SHP77 (cell line): ENCODE measurements around the gene TTLL5.
A peak's percentile ranks its signal among the peaks of the same experiment; 100 is the strongest.

Experiments used
- DNase-seq, 2 experiments: peaks; one replicate each; lab custom pipeline; 2025; lab: John Stamatoyannopoulos, UW

Gene TTLL5

DNA sequence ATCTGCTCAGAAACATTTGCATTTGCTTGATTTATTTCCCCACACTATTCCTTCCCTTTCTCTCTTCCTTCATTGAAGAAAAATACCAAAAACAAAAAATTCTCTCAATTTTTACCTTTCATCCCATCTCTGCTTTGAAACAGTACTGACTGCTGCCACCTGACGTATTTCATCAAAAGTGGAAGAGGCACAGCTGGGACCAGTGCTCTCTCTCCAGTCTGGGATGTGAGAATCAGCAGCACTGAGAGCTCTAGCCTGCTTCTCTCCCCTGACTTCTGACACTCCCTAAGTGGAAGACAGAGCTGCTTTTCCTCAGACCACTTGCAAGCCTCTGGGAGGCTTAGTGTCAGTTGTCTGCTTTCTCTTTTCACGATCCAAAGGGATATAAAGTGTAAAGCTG lies 36.9 kb downstream of the TTLL5 start:
- no peak for DNase-seq

DNA sequence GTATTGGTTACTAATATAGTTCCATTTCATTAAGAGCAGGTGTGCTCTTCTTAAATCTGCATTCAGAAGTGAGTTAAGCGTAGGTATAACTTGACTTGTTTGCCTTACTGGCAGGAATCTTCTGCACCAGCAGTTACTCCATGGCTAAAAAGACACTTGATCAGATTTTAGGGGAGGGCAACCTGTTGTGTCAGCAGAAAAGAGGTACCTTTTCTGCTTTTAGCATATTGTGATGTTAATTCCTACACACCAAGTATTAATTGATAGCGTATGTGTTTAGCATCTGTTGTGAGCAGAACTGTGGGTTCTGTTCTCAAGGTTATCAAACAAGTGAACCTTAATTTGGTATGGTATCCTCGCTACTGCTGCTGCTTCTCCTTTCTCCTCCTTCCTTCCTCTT lies 38.3 kb downstream of the TTLL5 start:
- DNase-seq, result no peak

DNA sequence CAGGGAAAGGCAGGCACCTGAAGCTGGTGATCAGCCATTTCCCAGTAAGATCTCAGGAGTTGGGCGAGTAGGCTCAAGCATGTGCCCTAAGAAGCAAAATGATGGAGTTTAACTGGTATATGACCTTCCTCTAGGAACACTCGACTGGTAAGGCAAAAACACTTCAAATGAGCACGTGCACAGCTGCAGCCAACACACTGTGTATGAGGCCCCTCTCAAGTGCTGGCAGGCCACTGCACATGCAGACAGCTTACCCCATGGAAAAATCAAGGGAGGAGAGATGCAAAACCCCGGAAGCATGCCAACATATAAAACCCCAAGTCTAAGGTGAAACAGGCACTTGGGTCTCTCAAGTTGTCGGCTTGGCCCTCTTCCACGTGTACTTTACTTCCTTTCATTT lies 39.2 kb downstream of the TTLL5 start:
- no peak for DNase-seq

DNA sequence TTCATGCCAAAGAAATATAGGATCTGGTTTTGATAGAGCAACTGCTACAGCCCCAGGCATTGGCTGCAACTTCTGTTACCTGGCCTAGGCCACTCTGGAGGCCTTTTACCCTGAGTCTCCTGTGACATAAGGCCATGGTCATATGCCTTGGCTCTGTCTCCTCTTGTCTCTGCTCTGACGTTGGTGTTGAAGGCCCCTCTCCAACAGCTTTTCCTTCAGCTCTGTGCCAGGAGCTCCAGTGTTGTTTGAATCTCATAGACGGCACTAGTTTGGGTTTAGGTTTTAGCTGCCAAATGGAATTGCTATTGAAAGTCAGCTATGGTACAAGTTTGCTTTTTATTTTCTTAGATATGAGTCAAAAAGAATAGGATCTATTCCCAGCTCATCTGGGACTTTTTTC lies 41.1 kb downstream of the TTLL5 start:
- no peak for DNase-seq

DNA sequence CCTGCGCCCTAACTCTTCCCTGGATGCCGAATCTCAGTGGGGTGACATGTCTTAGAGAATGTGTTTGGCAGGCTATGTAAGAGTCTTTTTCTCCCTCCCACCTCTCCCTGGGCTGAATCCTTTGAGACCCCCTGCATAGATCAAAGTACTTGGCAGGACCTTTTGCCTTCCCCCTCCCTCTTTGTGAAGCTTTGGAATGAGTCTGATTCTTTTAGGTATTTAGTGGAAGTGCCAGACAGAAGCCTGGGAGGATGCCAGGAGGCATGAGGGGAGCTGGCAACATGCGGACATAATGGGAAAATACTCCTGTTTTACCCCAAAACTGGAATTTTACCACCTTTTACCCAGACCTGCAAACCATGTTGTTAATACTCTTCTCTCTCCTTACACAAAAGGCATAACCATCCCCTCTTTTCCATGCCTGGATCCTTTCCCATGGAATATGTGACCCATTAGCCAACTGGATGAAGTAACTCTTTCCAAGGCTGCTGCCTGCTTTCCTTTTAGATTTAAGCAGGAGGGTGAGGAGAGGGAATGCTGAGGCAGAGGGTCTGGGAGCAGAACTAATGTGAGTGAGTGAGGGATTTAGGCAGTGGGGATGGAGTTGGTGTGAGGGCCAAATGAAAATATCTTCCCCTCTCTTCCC lies 41.7 kb downstream of the TTLL5 start:
- DNase-seq, result no peak

DNA sequence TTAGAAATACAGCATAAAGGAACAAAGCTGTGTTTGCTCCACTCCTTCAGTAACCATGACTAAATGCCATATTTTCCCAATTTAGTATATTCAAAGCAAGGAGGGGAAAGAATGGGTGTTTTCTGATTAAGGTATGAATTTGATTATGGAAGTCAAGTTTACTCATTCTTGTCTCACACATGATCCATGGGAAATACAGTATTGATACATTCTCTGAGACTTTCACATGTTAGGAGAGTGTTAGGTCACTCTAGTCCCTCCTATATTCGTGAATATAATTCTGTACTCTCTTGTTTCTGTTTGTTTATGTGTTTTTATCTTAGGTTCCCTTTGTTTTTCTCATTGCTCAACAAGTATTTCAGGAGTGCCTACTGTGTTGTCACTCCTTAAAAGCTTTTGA lies 42.4 kb downstream of the TTLL5 start:
- no peak for DNase-seq

DNA sequence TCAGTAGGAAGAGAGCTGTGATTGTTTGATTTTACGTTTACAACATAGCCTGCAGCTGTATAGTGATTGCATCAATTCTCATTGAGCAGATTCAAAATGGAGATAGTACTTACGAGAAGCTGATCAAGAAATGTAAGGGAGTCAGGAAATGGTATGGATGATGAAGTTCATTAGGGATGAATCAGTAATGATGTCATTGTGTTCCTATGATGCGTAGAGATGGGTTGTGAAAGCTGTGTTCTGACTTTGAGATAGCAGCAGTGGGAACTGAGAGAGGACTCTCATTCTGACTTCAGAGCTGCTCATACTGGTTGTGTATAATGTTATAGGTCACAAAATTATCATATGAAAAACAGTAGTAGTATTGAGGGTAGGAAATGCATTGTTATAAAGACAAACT lies 44.0 kb downstream of the TTLL5 start:
- no peak for DNase-seq

DNA sequence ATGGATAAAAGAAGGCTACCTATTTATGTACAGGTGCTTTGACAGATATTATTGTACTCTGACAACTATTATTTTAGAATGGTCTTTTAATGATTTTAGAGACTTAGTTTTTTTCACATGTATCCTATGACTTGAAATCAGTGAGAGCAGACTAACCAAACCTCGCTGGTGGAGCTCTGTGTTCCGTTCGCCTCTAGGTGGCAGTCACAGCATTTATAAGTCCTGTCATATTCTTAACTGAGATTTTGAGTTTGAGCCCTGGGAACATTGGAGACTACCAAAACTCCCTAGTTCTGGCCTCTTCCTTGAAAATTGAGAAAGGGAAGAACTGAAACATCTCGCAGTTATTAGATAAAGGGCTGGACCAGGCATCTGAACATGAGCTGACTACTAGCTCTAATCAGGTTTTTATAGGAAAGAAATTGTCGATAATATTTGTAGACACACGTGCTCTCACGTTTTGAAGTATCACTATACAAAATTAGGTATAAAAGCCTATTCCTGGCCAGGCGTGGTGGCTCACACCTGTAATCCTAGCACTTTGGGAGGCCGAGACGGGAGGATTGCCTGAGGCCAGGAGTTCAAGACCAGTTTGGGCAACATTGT lies 48.3 kb downstream of the TTLL5 start:
- DNase-seq, result peak; percentile 40 to 76

DNA sequence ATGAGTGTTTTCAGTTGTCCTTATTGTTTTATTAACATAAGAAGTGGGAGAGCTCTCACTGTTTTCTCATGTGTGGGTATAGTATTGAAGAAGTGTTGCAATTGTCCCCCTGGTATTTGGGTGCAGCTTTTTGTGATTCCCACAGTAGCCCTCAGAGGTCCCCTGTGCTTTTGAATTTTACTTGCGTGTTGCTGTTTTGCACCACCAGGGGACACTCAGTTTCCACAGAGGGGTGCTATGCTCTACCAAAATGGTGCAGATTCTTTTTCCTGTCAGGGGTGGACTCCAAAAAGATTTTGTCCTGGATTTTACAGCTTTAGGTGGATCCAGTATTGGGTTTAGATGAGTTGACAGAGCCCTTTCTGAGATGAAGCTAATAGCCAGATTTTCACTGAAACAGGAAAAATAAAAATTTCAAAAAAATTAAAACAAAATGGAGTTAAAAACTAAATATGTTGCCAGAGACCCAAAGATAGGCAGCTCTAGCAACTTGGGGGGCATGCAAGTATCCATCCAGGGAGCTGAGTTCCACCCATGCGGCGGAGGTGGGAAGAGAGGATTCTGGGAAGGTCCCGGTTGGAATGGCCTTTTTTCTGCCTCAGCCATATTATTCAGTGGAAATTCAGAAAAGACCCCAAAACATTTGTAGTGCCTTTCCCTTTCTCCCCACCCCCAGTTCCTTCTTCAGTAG lies 50.2 kb downstream of the TTLL5 start:
- peak; percentile 5 to 21 for DNase-seq

DNA sequence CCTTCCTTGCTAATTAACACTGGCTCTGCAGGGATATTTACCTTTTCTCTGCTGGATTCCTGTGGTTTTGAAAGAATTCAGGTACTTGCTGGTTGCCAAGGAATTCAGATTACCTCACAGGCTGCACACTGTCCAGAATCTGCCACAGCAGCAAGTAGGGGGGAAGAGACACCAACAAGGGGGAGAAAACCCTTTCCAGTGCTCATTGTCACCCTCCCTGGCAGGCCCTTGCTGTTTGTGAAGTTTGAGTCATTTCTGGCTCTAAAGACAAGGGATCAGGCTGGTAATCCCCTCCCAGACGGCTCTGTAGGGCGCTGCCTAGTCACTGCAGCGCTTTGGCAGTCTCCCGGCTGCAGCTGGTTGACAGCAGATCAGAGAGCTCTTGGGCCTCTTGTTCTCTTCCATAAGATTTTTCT lies 50.8 kb downstream of the TTLL5 start:
- DNase-seq, result no peak

DNA sequence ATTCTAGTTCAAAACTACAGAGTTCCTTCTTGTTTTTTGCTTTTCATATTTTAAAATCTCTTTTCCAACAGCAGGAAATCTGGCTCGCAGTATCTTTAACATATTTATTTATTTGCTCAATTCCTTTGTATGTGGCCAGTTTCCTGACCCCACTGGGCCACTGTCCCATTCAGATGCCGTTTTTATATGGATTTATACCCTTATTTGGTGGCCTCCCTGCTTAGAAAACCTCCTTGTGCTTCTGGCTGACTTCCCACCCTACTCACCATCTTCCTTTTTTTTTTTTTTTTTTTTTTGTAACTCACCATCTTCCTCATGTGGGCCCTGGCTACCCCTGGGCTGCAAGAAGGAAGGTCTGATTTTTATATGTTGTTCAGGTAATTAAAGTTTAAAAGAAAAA lies 53.9 kb downstream of the TTLL5 start:
- DNase-seq, result no peak

DNA sequence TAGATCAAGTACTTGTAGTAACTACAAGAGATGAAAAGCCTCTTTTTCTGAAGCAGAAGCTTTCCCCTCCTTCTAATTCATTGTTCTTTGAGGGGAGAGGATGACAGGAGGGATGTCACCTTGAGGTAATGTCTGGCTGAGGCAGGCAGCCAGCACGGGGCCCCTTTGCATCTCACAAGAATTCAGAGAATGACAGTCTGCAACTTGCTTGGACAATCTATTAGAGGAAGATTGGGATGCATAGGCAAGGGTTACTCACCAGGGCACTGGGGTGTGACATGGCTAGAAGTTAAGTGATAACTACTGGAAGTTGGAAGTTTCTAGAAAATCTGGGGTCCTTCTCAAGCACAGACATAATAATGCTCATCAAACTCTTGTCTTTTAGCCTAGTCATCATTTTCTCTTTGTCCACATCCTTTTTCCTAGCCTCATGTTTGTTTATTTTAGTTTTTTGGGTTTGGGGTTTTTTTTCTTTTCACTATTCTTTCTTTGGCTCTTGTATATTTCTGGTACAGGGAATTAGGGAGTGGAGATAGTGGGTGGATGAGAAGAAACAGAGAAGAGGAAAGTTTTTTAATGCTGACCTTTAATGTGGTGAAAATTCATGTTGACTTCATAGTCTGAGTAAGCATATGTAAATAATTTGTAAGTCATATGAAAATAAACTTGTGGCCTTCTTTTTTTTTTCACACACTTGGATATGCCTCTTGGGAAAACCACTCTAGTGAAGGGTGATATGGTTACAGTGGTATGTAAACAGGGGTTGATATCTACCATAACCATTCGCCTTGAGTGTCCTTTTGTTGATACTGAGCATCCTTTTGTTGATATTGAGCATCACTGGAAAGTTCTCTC lies 55.1 kb downstream of the TTLL5 start:
- DNase-seq, result no peak

DNA sequence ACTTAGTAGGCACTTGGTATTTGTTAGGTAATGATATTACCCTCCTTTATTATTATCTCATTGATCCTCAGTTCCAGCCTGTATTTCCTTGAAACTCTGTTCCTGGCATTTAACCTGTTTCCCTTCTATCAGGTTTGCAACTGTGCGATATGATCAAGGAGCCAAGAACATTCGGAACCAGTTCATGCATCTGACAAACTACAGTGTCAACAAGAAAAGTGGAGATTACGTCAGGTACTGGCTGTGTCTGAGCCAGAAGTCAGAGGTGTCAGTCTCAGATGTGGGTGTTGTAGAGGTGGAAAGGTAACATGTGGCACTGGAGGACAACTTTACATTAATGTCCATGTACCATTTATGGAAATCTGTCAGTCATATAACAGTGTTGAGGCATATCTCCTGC lies 56.7 kb downstream of the TTLL5 start:
- DNase-seq, result no peak

DNA sequence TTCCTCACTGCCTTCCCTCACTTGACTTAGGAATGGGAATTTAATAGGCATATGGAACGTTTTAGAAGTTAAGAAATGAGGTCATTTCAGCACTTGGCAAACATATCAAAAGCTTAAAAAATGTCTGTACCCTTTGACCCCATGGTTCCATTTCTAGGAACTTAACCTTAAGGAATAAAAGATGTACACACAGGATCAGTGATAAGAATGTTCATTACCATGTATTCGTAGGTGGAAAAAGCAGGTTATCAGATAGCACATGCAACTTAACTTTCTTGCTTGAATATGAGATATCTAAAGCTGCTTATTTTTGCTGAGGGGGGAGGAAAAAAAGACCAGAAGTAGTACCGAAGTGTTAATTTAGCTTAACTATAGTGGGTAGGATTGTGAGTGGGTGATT lies 57.2 kb downstream of the TTLL5 start:
- no peak for DNase-seq

DNA sequence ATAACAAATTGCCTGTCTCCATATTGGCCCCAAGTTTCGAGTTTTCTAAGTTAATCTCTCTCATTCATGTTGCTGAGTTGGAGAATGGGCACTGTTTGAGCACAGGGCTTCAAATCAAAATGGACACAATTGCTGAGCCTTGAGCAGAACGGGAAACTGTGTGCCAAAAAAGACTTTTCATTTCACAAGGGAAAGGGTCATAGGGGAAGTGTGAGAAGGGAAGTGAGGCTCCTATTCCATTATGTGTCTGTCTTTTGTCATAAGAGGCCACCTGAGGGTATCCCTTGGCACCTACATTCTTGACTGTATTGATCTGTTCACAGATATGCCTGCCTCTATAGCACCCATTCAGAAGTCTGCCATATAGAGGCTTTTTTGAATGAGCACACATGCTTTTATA lies 59.1 kb downstream of the TTLL5 start:
- DNase-seq, result no peak

DNA sequence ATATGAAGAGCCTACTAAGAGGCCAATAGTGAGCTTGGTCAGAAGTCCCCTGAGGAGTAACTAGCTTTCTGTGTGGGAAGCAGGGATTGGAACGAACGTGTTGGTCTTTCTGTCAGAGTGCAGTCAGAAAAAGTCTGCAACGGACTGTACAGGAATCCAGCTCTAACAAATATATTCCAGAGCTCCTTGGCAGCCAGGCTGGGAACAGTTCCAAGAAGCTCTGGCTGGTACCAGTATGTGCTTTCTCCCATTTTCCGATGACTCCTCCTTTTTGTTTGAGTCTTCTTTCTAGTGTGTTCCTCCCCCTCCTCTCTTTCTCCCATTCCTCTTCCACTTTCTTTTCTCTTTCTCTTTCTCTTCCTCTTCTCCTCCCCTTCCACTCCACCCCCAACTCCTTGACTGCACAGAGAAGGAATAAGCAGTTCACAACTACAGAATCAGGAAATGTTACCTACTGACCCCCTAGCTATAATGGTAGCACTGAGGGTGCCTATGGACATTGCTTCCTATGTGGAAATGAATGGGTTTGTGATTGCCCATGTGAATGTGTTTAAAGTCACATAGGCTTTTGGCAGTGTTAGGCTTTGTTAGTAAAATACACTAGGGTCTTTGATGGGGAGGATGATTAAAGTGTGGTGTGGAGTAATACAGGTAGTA lies 59.9 kb downstream of the TTLL5 start:
- no peak for DNase-seq

DNA sequence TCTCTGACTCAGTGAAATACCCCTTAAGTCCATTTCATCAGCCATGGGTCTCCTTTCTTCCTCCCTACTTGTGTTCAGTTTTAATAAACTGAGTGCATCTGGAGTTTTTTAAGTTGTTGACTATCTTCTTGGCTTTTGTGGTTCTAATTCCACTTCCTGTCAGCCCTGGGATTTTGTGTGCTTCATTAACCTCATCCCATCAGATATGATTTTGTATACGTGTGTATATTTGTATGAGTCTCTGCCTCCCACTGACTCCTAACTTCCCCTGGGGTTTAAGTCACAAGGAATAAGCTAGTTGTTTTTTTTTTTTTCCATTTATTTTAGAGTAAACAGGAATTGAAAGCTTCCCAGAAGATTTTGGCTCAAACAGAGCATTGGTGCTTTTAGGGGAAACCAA lies 62.7 kb downstream of the TTLL5 start:
- no peak for DNase-seq

DNA sequence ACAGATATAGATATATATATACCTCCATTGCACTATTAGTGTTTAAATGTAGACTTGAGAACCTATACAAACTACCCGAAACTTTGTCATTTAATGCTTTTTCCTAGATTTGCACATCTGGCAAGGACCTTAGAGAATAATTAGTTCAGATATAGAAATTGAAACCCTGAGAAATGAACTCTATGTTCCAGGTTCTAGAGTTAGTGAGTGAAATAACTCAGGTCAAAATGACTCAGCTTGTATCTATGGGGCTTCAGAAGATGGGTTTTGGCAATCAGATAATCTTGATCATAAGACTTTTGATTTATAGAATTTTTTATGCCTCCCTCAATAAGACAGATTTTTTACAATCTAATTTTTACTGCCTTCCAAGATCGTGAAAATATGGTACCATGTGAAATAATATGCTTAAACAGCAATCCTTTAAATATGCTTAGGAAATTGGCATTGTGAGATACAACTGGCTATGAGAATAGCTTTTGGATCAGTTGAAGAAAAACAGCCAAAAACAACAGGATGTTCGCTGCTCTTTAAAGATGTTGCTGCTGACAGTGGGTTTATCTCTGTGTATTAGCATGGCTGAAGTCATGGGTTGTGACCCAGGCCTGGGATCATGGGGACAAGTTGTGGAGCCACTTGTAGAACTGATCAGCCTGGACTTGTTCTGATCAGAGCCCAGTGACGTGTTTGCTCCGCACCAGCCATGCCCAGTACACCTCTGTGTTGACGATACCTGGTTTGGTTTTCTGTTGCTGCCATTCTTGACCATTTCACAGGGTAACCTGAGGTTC lies 63.6 kb downstream of the TTLL5 start:
- no peak for DNase-seq

DNA sequence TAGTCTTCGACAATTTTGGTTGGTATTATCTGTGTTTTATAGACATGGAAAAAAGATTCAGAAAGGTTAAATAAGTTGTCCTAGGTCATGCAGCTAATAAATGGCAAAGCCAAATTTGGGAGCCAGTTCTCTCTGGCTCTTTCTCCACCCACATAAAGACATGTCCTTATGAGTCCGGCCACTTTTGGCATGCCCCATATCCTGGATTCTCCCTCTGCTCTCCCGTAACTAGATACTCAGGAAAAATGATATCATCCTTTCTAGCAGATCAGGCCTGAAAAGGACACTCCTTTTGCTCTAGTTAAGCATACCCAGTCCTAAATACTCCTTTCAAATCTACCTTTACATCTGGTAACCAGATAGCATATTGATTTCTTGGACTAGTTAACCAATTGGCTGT lies 64.4 kb downstream of the TTLL5 start:
- no peak for DNase-seq

DNA sequence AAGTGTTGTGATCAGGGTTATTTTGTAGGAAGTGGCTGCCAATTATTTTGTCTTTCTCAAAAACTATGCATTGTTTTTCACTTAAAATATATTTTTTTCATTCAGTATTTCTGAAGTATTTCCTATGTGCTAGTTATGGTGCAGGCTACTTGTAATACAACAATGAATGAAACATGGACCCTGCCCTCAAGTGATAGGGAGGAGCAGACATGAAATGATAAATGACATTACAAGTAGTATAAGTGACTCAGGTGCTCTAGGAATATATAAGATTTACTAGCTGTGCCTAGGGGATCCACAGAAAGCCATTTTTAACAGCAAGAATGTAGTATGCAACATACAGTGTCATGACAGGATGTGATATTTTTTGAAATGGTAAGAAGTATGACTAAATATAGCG lies 65.3 kb downstream of the TTLL5 start:
- DNase-seq, result no peak

DNA sequence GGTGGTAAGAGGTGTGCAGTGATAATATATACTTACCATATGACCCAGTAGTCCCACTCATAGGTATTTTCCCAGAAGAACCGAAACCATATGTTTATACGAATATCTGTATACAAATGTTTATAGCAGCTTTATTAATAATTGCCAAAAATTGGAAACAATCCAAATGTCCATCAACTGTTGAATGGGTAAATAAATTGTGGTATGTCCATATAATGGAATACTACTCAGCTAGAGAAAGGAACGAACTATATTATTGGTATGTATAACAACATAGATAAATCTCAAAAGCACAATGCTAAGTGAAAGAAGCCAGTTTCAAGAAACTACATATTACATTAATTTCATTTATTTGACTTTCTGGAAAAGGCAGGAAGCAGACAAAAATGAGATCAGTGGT lies 66.1 kb downstream of the TTLL5 start:
- DNase-seq, result no peak
